NCI-H774 (cell line): Measurements from ENCODE around the gene ANTXR1.

Experiments used
- DNase-seq: peaks from one replicate; lab custom pipeline; 2025; lab: John Stamatoyannopoulos, UW

Gene ANTXR1

GRCh38 chr2:69134306-69134945, 121.4 kb downstream of the ANTXR1 start:
- no peak for DNase-seq

- DNase-seq: no peak
Observed at GRCh38 chr2:69138247-69138772, 125.3 kb downstream of the ANTXR1 start.

GRCh38 chr2:69138793-69139459, 125.9 kb downstream of the ANTXR1 start:
- DNase-seq: no peak

DNA sequence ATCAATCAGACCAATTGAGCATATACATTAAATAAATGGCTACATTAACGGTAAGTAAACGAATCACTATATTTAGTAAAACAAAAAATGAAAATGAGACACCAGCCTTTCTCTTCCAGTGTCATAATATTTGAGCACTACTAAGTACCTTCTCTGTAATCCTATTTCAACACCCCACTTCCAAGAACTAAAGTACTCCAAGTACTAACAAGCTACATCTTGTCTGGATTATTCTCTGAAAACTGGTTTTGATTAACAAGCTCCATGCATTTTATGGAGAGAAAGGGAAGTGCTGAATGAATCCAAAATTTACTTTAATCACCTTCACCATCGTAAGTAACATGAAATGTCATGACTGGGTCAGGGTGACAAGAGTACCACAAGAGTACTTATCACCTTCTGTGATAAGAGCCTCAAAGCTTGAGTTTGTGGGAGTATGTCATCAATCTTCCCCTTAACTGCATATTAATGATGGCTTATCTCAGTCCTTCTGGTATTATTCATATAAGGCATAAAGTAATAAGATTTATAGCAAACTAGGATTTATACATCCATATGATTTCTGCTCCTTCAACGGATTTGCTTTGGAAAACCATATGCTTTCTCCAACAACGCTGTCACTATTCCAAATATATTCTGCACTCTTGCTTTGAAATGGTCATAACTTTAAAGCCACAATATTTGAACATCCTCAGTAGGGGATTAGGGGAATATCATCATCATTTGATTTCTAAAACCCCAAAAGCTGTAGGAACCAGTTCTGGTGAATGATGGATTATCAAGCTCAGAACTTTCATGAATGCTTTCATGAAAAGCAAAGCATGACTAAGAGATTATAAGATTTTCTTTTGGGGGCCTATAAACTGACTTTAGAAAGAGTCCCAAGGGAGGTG, 127.0 kb downstream of the ANTXR1 start:
- no peak for DNase-seq

DNA sequence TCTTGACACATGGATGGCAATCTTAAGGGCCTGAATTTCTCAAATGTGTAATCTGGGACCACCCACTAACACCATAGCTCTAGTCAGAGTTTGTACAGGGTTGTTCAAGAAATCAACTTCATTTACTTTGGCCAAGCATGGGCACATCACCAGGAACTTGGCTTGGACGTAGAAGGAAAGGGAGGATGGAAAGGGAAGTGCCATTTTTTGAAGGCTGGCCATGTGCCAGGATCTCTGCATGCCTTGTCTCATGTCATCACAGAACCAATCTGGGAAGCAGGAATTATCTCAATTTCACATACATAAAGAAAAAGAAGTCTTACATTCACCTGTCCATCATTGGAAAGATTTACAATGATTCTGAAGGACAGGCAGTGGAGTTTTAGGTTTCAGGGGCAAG, 128.1 kb downstream of the ANTXR1 start:
- no peak for DNase-seq

- DNase-seq: no peak
Observed at GRCh38 chr2:69143748-69144360, 130.9 kb downstream of the ANTXR1 start.

DNA sequence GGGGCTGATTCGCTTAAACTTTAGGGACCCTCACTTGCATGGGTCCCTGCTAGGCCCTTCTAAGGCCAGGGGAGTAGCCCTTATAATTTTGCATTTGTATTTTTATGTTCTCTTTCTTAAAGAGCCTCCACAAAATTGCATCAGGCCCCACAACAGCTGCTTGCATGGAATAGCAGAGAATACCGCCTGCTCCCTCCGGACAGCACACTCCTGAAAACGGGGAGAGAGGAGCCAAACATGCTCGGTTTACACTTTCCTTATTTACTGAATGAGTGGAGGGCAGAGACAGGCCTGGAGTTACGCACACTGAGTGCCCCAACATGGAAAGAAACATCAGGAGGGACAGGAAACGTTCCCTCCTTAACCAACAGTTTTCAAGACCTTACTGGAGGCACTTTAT, 132.2 kb downstream of the ANTXR1 start:
- DNase-seq: no peak

DNA sequence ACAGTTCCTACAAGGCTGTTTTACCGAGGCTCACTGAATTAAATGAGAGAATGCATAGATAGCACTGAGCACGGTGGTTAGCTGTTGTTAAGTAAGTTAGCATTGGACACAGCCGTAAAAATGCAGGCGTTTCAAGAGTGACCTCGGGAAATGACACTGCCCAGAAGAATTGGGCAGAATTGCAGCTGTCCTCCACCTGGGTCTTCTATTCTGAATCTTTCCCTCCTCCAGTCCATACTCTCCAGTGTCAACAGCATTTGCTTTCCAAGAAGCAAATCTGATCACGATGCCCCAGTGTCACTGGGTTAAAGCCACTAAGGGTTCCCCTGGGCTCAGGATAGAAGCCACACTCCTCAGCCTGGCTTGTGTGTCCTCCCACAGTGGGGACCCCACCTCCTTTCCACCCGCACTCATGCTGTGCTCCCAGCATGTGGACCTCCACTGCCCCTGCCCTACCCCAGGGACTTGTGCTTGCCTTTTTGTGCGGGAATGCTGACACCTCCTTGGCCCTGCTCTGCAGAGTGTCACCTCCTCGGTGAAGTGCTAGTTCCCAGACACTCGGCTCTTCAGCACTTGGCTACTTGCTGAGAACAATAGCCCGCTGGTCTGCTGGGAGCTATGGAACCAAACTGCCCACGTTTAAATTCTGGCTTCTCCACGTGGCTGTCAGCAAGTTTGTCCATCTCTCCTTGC, 135.0 kb downstream of the ANTXR1 start:
- DNase-seq: no peak

DNA sequence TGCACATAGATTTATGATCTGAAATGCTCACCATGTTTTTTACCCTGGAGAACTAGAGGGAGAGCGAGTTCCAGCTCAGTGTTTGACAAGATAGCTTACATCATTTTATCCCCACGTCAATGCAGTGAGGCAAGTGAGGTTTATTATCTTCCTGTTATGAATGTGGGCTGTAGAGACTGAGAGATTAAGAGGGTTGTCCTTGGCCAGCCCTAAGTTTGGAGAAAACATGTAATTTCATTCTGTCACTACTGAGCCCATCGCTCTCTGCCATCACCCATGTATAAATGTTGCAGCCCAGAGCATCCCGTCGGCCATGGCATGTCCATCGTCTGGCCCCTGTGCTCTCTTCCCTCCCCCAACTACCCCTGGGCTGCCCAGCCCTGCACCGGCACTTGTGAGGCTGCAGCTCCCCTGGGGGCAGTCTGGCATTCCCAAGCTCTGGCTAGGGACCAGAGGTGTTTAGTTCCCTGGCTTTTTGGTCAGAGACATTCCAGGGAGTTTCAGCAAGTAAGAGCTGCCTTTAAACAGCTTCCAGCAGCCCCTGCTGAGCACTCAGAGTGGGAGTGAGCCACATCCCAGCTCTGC, 136.7 kb downstream of the ANTXR1 start:
- DNase-seq: no peak

GRCh38 chr2:69151931-69152330, 139.0 kb downstream of the ANTXR1 start:
- no peak for DNase-seq

- no peak for DNase-seq
Observed at GRCh38 chr2:69152847-69153583, 140.0 kb downstream of the ANTXR1 start.

DNA sequence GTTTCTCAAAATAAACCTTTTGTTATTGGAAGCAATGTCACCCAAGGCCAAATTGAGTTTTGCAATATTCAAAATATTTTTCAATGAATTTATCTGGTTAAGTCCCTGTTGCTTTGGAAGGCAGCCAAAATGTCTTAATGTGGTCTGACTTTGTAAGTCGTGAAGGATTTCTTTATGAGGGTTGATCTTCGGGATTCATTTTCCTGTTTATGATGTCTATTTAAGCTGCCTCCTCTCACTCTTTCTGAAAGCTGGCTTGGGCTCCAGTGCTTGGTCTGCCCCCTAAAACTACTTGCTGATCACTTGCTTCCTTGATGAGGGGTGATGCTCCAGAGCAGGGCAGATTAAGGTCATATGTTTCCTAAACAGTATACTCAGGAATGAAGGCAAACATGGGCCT, 141.1 kb downstream of the ANTXR1 start:
- no peak for DNase-seq

DNA sequence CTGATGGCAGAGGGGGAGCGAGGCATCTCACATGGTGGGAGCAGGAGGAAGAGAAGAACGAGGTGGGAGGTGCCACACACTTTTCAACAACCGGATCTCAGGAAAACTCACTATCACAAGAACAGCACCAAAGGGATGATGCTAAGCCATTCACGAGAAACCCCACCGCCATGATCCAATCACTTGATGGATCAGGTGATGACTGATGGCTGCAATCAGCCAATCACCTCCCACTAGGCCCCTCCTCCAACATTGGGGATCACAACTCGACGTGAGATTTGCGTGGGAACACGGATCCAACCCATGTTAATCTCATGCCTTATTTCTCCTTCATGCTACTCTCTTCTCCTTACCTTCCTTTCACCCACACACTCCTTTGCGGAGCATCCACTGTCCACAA, 143.6 kb downstream of the ANTXR1 start:
- DNase-seq: no peak

DNA sequence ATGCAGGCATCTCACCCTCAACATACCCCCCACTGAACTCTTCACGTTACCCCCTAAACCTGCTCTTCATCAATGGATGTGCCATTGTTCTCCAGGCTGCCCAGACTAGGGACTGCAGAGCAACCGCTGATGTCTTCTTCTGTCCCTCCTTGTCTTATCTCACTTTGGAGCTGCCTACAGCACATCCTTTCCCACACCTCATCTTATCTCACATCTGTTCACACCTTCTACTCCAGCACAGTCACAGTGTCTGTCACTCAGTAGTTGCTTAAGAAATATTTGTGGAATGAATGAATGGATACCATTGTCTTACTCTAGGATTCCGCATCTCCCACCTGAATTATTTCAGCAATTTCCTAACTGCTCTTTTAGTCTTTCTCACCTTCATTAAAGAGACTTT, 144.5 kb downstream of the ANTXR1 start:
- no peak for DNase-seq

GRCh38 chr2:69159986-69160385, 147.0 kb downstream of the ANTXR1 start:
- DNase-seq: no peak

DNA sequence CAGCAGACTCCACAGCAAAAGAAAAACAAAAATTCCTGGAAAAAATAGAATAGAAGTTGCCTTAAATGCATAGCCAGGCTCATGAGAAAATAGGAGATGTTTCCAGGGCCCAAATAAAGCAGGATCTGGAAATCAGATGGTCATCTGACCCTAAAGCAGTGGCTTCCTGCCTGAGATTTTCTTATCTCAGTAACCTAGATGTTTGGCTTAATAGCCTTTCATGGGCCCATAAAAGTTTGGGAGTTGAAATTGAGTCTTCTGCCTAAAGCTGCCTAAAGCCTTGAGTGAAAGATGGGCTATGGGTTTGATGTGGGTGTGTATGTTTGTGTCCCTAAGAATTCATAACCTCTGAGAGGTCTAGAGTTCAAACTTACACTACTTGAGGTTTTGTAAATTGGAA, 149.1 kb downstream of the ANTXR1 start:
- no peak for DNase-seq

- DNase-seq: no peak
Observed at GRCh38 chr2:69163109-69163508, 150.1 kb downstream of the ANTXR1 start.

DNA sequence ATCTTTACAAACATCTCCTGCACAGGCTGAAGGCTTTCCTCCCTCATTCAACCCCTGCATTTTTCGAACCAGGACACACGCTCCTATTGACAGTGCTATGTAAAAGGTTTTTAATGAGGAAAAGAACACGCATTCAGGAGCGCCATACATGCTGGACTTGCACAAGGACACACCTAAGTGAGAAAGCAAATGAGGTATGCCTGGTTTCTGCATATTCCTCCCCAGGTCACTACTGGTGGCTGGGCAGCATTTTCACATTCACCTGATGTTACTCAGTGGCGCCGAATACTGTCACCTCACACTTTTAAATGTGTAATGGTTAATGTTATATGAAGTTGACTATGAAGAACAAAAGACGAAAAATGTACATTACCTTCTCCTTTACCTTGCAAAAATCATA, 150.6 kb downstream of the ANTXR1 start:
- no peak for DNase-seq

- no peak for DNase-seq
Observed at GRCh38 chr2:69164061-69164778, 151.2 kb downstream of the ANTXR1 start.
